Activated CD8-positive, alpha-beta T cell treated with anti-CD3 and anti-CD28 coated beads for 36 hours (primary cell): Measurements from ENCODE around the gene TMEM237. TPM values are rescaled to one million over a fixed set of nuclear protein-coding genes. Genes with fewer than 3 reads are reported as not detected.
"Not testable (repeated sequence)": the region's sequence is repeated elsewhere in the genome, so short reads cannot be mapped to it uniquely, and the experiment has no call there.

Experiments used
- ATAC-seq: fragments of 200-7000 bp; cut with Tn5 transposase; one replicate; pipeline ENCODE4 v1.10.0; 2021; ENCODE audit warnings: mild to moderate bottlenecking, moderate library complexity
- CTCF ChIA-PET: fragments of 350-600 bp; sonication (Branson Sonifier 250); formaldehyde crosslinking; loops from one replicate; lab custom pipeline; 2021; ENCODE audit warnings: antibody characterized with exemption; lab: Charles Lee
- POLR2A ChIA-PET: fragments of 350-600 bp; sonication (Branson Sonifier 250); formaldehyde crosslinking; loops from one replicate; lab custom pipeline; 2021; ENCODE audit warnings: antibody characterized with exemption; lab: Charles Lee
- DNase-seq: peaks from one replicate; pipeline ENCODE4 v3.0.0-alpha.2; 2020
- H3K27ac Mint-ChIP-seq: one replicate; pipeline ENCODE4 v1.8.0; 2021; ENCODE audit warnings: mild to moderate bottlenecking, mixed read lengths
- H3K27me3 Mint-ChIP-seq: one replicate; pipeline ENCODE4 v1.8.0; 2021; ENCODE audit warnings: mixed read lengths
- H3K36me3 Mint-ChIP-seq: one replicate; pipeline ENCODE4 v1.8.0; 2021; ENCODE audit warnings: low read depth, mixed read lengths
- H3K4me1 Mint-ChIP-seq: one replicate; pipeline ENCODE4 v1.8.0; 2021; ENCODE audit warnings: low read depth, mixed read lengths
- H3K4me3 Mint-ChIP-seq: one replicate; pipeline ENCODE4 v1.8.0; 2021; ENCODE audit warnings: mild to moderate bottlenecking, moderate library complexity, mixed read lengths
- H3K9me3 Mint-ChIP-seq: one replicate; pipeline ENCODE4 v1.8.0; 2021; ENCODE audit warnings: mixed read lengths
- intact Hi-C: fragments of 100-400 bp; cut with micrococcal nuclease; formaldehyde crosslinking; loops from one replicate; pipeline ENCODE4 v1.10.0; 2022
- total RNA-seq, 2 experiments: library from RNA; stranded (reverse); gene quantifications; one replicate each; pipeline ENCODE4 v1.2.3, GENCODE V29; 2021
- TF ChIP-seq, protein P1 (sequence below): fragments of 200-600 bp; IDR thresholded peaks from one replicate; pipeline ENCODE4 v1.8.0; 2022; ENCODE audit warnings: antibody characterized with exemption, mild to moderate bottlenecking

Gene TMEM237
- total RNA-seq, 2 experiments from 2014 or later = 14.3 to 16.3 TPM

DNA sequence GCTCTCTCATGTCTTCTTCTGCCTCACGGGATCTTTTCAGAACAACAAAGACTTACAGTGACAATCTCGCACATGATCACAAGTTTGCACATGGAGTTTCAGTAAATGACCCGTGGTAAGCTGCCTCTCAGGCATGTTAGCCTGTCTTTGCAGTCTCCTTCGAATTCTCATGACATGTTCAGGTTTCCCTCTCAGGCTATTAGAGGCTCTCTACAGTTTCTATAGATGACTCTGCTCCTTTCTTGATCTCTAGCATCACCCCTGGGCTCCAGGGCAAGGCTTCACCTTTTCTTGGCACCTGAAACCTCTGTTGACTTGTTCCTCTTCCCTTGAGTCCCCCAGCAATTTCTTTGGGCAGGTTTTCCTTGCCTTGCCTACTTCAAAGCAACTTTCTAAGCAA is 32.2 kb upstream of the TMEM237 start:
- intact Hi-C loops = no loop called here
- ATAC-seq = no peak
- peaks cover 2% of the 10 kb centered on the region for H3K27me3 Mint-ChIP-seq
- H3K27ac Mint-ChIP-seq = no peak overlapping the region
- no peaks in the 10 kb centered on the region for H3K4me1 Mint-ChIP-seq
- no peak overlapping the region for H3K4me3 Mint-ChIP-seq
- ChIA-PET CTCF (no interaction called here), POLR2A (interaction anchor here (1.4 kb wide), 1 partner anchor 22 kb away, joined by 3 read pairs; no protein-coding TSS in a partner anchor)
- H3K36me3 Mint-ChIP-seq = no peaks in the 10 kb centered on the region
- DNase-seq = no peak
- no peaks in the 10 kb centered on the region for H3K9me3 Mint-ChIP-seq
- TF ChIP-seq, protein P1, sequence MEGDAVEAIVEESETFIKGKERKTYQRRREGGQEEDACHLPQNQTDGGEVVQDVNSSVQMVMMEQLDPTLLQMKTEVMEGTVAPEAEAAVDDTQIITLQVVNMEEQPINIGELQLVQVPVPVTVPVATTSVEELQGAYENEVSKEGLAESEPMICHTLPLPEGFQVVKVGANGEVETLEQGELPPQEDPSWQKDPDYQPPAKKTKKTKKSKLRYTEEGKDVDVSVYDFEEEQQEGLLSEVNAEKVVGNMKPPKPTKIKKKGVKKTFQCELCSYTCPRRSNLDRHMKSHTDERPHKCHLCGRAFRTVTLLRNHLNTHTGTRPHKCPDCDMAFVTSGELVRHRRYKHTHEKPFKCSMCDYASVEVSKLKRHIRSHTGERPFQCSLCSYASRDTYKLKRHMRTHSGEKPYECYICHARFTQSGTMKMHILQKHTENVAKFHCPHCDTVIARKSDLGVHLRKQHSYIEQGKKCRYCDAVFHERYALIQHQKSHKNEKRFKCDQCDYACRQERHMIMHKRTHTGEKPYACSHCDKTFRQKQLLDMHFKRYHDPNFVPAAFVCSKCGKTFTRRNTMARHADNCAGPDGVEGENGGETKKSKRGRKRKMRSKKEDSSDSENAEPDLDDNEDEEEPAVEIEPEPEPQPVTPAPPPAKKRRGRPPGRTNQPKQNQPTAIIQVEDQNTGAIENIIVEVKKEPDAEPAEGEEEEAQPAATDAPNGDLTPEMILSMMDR = no peak

DNA sequence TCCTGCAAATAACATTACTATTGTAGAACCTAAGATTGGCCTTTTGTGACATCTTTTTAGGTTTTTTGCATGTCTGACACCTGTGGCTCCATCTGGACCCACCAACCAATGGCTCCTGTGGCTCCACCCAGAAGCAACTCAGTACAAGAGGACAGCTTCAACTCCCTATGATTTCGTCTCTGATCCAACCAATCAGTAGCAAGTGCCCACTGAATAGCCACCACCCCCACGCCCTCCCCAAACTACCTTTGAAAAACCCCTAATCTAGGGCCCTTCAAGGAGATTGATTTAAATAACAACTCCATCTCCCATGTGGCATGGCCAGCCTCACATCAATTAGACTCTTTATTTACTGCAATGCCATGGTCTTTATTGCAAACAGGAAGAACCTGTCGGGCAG is 31.5 kb upstream of the TMEM237 start:
- H3K36me3 Mint-ChIP-seq = no peaks in the 10 kb centered on the region
- no peak overlapping the region for H3K27ac Mint-ChIP-seq
- H3K4me3 Mint-ChIP-seq = no peak overlapping the region
- H3K27me3 Mint-ChIP-seq = peaks cover 2% of the 10 kb centered on the region
- ATAC-seq (no peak), DNase-seq (no peak)
- ChIA-PET CTCF (no interaction called here), POLR2A (interaction anchor here (0.6 kb wide), 1 partner anchor 88 kb away, joined by 4 read pairs; no protein-coding TSS in a partner anchor)
- TF ChIP-seq, protein P1 = no peak
- no peaks in the 10 kb centered on the region for H3K4me1 Mint-ChIP-seq
- H3K9me3 Mint-ChIP-seq = no peaks in the 10 kb centered on the region
- intact Hi-C loops = no loop called here

DNA sequence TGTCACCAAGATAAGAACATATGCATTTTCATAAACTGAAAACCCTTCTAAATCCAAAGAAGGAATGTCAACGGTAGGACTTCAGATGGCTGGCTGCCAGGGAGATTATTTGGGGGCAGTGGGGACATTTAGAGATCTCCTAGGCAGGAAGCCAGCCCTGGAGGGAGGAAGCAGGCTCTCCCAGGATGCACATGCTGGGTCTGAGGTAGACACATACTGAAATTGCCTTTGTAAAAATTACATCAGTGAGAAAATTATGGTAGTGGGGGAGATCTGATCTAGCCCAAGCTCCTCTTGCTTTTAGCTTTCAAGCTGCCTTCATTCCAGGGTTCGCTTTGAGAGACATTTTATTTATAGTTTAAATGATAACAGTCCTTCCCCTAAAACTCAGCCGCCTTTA is 31.0 kb upstream of the TMEM237 start:
- ATAC-seq (no peak), DNase-seq (no peak)
- Mint-ChIP-seq H3K36me3 (no peaks in the 10 kb centered on the region), H3K9me3 (no peaks in the 10 kb centered on the region), H3K27ac (no peak overlapping the region), H3K4me1 (no peaks in the 10 kb centered on the region), H3K4me3 (no peak overlapping the region), H3K27me3 (peaks cover 2% of the 10 kb centered on the region)
- TF ChIP-seq, protein P1 = no peak
- CTCF ChIA-PET = no interaction called here
- intact Hi-C loops = no loop called here
- POLR2A ChIA-PET = interaction anchor here (0.6 kb wide), 1 partner anchor 88 kb away, joined by 4 read pairs; no protein-coding TSS in a partner anchor

DNA sequence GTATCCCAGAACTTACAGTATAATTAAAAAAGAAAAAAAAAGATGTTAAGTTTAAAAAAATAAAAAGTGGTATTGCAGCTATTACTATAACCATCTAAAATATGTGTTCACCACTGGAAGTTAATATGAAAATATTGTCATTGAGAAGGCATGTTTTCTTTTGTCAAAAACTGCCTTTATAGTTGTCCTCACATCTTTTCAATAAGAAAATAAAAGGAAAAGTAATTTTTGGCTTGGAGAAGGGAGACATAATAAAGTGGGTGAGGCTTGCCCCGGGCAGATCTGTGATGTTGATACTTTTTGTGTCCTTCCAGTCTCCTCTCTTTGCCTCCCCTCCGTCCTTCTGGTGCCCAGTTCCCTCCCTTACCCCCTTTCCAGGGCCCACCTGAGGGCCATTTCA is 30.2 kb upstream of the TMEM237 start:
- ATAC-seq = no peak
- Mint-ChIP-seq H3K4me3 (no peak overlapping the region), H3K27me3 (peaks cover 2% of the 10 kb centered on the region), H3K27ac (no peak overlapping the region), H3K4me1 (no peaks in the 10 kb centered on the region), H3K36me3 (no peaks in the 10 kb centered on the region), H3K9me3 (no peaks in the 10 kb centered on the region)
- intact Hi-C loops = no loop called here
- POLR2A ChIA-PET = interaction anchor here (0.5 to 0.6 kb wide), 2 partner anchors 34 to 37 kb away, joined by 3 to 4 read pairs; no protein-coding TSS in a partner anchor
- DNase-seq = no peak
- TF ChIP-seq, protein P1 = no peak
- CTCF ChIA-PET = no interaction called here

DNA sequence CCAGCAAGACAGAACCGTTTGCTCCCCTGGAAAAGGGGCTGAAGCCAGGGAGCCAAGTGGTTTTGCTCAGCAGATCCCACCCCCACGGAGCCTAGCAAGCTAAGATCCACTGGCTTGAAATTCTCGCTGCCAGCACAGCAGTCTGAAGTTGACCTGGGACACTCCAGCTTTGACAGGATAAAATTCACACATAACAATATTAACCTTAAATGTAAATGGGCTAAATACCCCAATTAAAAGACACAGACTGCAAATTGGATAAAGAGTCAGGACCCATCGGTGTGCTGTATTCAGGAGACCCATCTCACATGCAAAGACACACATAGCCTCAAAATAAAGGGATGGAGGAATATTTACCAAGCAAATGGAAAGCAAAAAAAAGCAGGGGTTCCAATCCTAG is 27.9 kb upstream of the TMEM237 start:
- POLR2A ChIA-PET = interaction anchor here (0.9 kb wide), 1 partner anchor 159 kb away, joined by 3 read pairs; no protein-coding TSS in a partner anchor
- H3K4me1 Mint-ChIP-seq, DNase-seq, H3K4me3 Mint-ChIP-seq, H3K9me3 Mint-ChIP-seq, ATAC-seq, H3K27ac Mint-ChIP-seq, CTCF ChIA-PET, H3K36me3 Mint-ChIP-seq, H3K27me3 Mint-ChIP-seq, intact Hi-C loops: not testable (repeated sequence)
